ENCODE measurements around the gene L3MBTL4. TPM values are rescaled to one million over a fixed set of nuclear protein-coding genes. Genes with fewer than 3 reads are reported as not detected.

L3MBTL4 gene
- total RNA-seq, 4 donors from 2014 or later, result 0.40 to 3.8 (median 0.76) TPM

- in situ Hi-C loops (cut with MboI; ENCODE audit: low sequenced_read_pairs in 4 of 4), result no loop called here
- TF ChIP-seq CTCF (IDR thresholded peaks at IDR 0.05 in 4 of 5, conservative IDR thresholded peaks at IDR 0.05 in 1 of 5) (no peak), POLR2A (IDR thresholded peaks at IDR 0.05) (no peak)
- H3K4me3 ChIP-seq, result no peak overlapping the region
- H3K27ac ChIP-seq, result no peak overlapping the region
- ATAC-seq (no peak), DNase-seq (no peak)
- H3K36me3 ChIP-seq, result no peaks in the 10 kb centered on the region
- intact Hi-C loops (cut with DNase I; ENCODE audit: low total_unique reads), result no loop called here
- H3K4me1 ChIP-seq, result no peaks in the 10 kb centered on the region
- H3K27me3 ChIP-seq, result no peaks in the 10 kb centered on the region
- no peaks in the 10 kb centered on the region for H3K9me3 ChIP-seq
Observed at GRCh38 chr18:6170604-6171003, 244.1 kb downstream of the L3MBTL4 start.

GRCh38 chr18:6161549-6161948, 253.2 kb downstream of the L3MBTL4 start:
- no peak overlapping the region for H3K27ac ChIP-seq
- no peaks in the 10 kb centered on the region for H3K27me3 ChIP-seq
- no peaks in the 10 kb centered on the region for H3K36me3 ChIP-seq
- intact Hi-C loops (cut with DNase I; ENCODE audit: low total_unique reads) (no loop called here), in situ Hi-C loops (cut with MboI; ENCODE audit: low sequenced_read_pairs in 4 of 4) (no loop called here)
- ATAC-seq (no peak), DNase-seq (no peak)
- H3K4me1 ChIP-seq, result no peaks in the 10 kb centered on the region
- no peaks in the 10 kb centered on the region for H3K9me3 ChIP-seq
- no peak overlapping the region for H3K4me3 ChIP-seq
- TF ChIP-seq CTCF (IDR thresholded peaks at IDR 0.05 in 4 of 5, conservative IDR thresholded peaks at IDR 0.05 in 1 of 5) (no peak), POLR2A (IDR thresholded peaks at IDR 0.05) (no peak)

GRCh38 chr18:6159426-6159825, 255.3 kb downstream of the L3MBTL4 start:
- intact Hi-C loops (cut with DNase I; ENCODE audit: low total_unique reads), result no loop called here
- Histone ChIP-seq H3K4me1 (no peaks in the 10 kb centered on the region), H3K36me3 (no peaks in the 10 kb centered on the region), H3K27me3 (no peaks in the 10 kb centered on the region), H3K27ac (no peak overlapping the region), H3K9me3 (no peaks in the 10 kb centered on the region), H3K4me3 (no peak overlapping the region)
- in situ Hi-C loops (cut with MboI; ENCODE audit: low sequenced_read_pairs in 4 of 4), result no loop called here
- TF ChIP-seq POLR2A (IDR thresholded peaks at IDR 0.05), result no peak
- TF ChIP-seq CTCF (IDR thresholded peaks at IDR 0.05 in 4 of 5, conservative IDR thresholded peaks at IDR 0.05 in 1 of 5), result no peak
- no peak for DNase-seq
- ATAC-seq, result no peak

- no peak overlapping the region for H3K4me3 ChIP-seq
- no peaks in the 10 kb centered on the region for H3K9me3 ChIP-seq
- intact Hi-C loops (cut with DNase I; ENCODE audit: low total_unique reads) (no loop called here), in situ Hi-C loops (cut with MboI; ENCODE audit: low sequenced_read_pairs in 4 of 4) (no loop called here)
- ATAC-seq (no peak), DNase-seq (no peak)
- no peak for TF ChIP-seq CTCF (IDR thresholded peaks at IDR 0.05 in 4 of 5, conservative IDR thresholded peaks at IDR 0.05 in 1 of 5)
- TF ChIP-seq POLR2A (IDR thresholded peaks at IDR 0.05), result no peak
- no peaks in the 10 kb centered on the region for H3K27me3 ChIP-seq
- no peaks in the 10 kb centered on the region for H3K4me1 ChIP-seq
- H3K36me3 ChIP-seq, result no peaks in the 10 kb centered on the region
- H3K27ac ChIP-seq, result no peak overlapping the region
Observed at GRCh38 chr18:6158958-6159357, 255.8 kb downstream of the L3MBTL4 start.

- Histone ChIP-seq H3K36me3 (no peaks in the 10 kb centered on the region), H3K27me3 (no peaks in the 10 kb centered on the region), H3K9me3 (no peaks in the 10 kb centered on the region), H3K4me1 (no peaks in the 10 kb centered on the region), H3K4me3 (no peak overlapping the region), H3K27ac (no peak overlapping the region)
- intact Hi-C loops (cut with DNase I; ENCODE audit: low total_unique reads), result no loop called here
- TF ChIP-seq CTCF (IDR thresholded peaks at IDR 0.05 in 4 of 5, conservative IDR thresholded peaks at IDR 0.05 in 1 of 5), result no peak
- no peak for TF ChIP-seq POLR2A (IDR thresholded peaks at IDR 0.05)
- no peak for ATAC-seq
- no peak for DNase-seq
- in situ Hi-C loops (cut with MboI; ENCODE audit: low sequenced_read_pairs in 4 of 4), result no loop called here
Observed at GRCh38 chr18:6156446-6156845, 258.3 kb downstream of the L3MBTL4 start.

Measured in gastrocnemius medialis (tissue), 4 donors.